Measurements from ENCODE around the gene MAPKAPK3. TPM values are rescaled to one million over a fixed set of nuclear protein-coding genes. Genes with fewer than 3 reads are reported as not detected.
A peak's percentile ranks its signal among the peaks of the same experiment; 100 is the strongest.

Gene MAPKAPK3
- total RNA-seq, 1 experiment from 2014 or later: 40.1 TPM

GRCh38 chr3:50572158-50572557, 44.8 kb upstream of the MAPKAPK3 start:
- H3K27ac Mint-ChIP-seq (ENCODE audit: unreplicated experiment): no peak overlapping the region
- intact Hi-C loops (cut with micrococcal nuclease; ENCODE audit: unreplicated experiment): loop anchor here (1.0 kb wide), 2 partner anchors 42 to 80 kb away; no protein-coding TSS in a partner anchor
- ChIA-PET CTCF (interaction anchor here (1.3 to 3.6 kb wide), 4 partner anchors 30 to 44 kb away, joined by 3 to 27 read pairs (median 8); partner anchors contain the start of gene CISH), POLR2A (no interaction called here)
- H3K27me3 Mint-ChIP-seq (ENCODE audit: insufficient read depth, unreplicated experiment): no peaks in the 10 kb centered on the region
- Histone ChIP-seq H3K9me3 (no peaks in the 10 kb centered on the region), H3K36me3 (ENCODE audit: control insufficient read depth, insufficient read depth, low read length) (peaks cover 1% of the 10 kb centered on the region; the same call in 1 of the 2 replicates), H3K27me3 (replicated peaks; ENCODE audit: control insufficient read depth, insufficient read depth, low read length) (no peaks in the 10 kb centered on the region), H3K4me1 (0 out of 2 replicates have a peak, but pooled peaks cover 5% of the 10 kb centered on the region), H3K4me3 (ENCODE audit: low read depth, low read length) (no peak overlapping the region)
- BruUV-seq (replicated peaks): no TSS peak
- peak; percentile 82 to 87 for TF ChIP-seq CTCF (IDR thresholded peaks at IDR 0.05; ENCODE audit: insufficient read depth in 1 of 2, low read depth in 1 of 2, low read length in 1 of 2, severe bottlenecking in 1 of 2, unreplicated experiment in 1 of 2)
- H3K4me1 Mint-ChIP-seq (ENCODE audit: low read depth, unreplicated experiment): no peaks in the 10 kb centered on the region
- DNase-seq: peak; percentile 57 to 76
- no peak overlapping the region for H3K4me3 Mint-ChIP-seq (ENCODE audit: unreplicated experiment)
- H3K36me3 Mint-ChIP-seq (ENCODE audit: insufficient read depth, unreplicated experiment): peaks cover 17% of the 10 kb centered on the region
- H3K9me3 Mint-ChIP-seq (ENCODE audit: unreplicated experiment): no peaks in the 10 kb centered on the region

GRCh38 chr3:50572801-50573371, 44.1 kb upstream of the MAPKAPK3 start:
- no TSS peak for BruUV-seq (replicated peaks)
- peaks cover 13% of the 10 kb centered on the region for H3K36me3 Mint-ChIP-seq (ENCODE audit: insufficient read depth, unreplicated experiment)
- H3K4me1 Mint-ChIP-seq (ENCODE audit: low read depth, unreplicated experiment): no peaks in the 10 kb centered on the region
- no peak overlapping the region for H3K27ac Mint-ChIP-seq (ENCODE audit: unreplicated experiment)
- Histone ChIP-seq H3K4me3 (ENCODE audit: low read depth, low read length) (no peak overlapping the region), H3K36me3 (ENCODE audit: control insufficient read depth, insufficient read depth, low read length) (peaks cover 2% of the 10 kb centered on the region; the same call in 1 of the 2 replicates), H3K27me3 (replicated peaks; ENCODE audit: control insufficient read depth, insufficient read depth, low read length) (no peaks in the 10 kb centered on the region), H3K9me3 (no peaks in the 10 kb centered on the region), H3K4me1 (0 out of 2 replicates have a peak, but pooled peaks cover 5% of the 10 kb centered on the region)
- no peak for DNase-seq
- ChIA-PET POLR2A (no interaction called here), CTCF (interaction anchor here (1.3 to 2.4 kb wide), 3 partner anchors 31 to 43 kb away, joined by 3 to 12 read pairs (median 4); partner anchors contain the start of gene CISH)
- no peaks in the 10 kb centered on the region for H3K9me3 Mint-ChIP-seq (ENCODE audit: unreplicated experiment)
- H3K27me3 Mint-ChIP-seq (ENCODE audit: insufficient read depth, unreplicated experiment): no peaks in the 10 kb centered on the region
- H3K4me3 Mint-ChIP-seq (ENCODE audit: unreplicated experiment): no peak overlapping the region
- TF ChIP-seq CTCF (IDR thresholded peaks at IDR 0.05; ENCODE audit: insufficient read depth in 1 of 2, low read depth in 1 of 2, low read length in 1 of 2, severe bottlenecking in 1 of 2, unreplicated experiment in 1 of 2): no peak
- intact Hi-C loops (cut with micrococcal nuclease; ENCODE audit: unreplicated experiment): loop anchor here (1.0 kb wide), 2 partner anchors 41 to 79 kb away; no protein-coding TSS in a partner anchor

GRCh38 chr3:50573566-50574443, 43.1 kb upstream of the MAPKAPK3 start:
- Mint-ChIP-seq H3K4me3 (ENCODE audit: unreplicated experiment) (no peak overlapping the region), H3K4me1 (ENCODE audit: low read depth, unreplicated experiment) (no peaks in the 10 kb centered on the region), H3K36me3 (ENCODE audit: insufficient read depth, unreplicated experiment) (peaks cover 10% of the 10 kb centered on the region), H3K27ac (ENCODE audit: unreplicated experiment) (no peak overlapping the region), H3K9me3 (ENCODE audit: unreplicated experiment) (no peaks in the 10 kb centered on the region), H3K27me3 (ENCODE audit: insufficient read depth, unreplicated experiment) (no peaks in the 10 kb centered on the region)
- no peak for TF ChIP-seq CTCF (IDR thresholded peaks at IDR 0.05; ENCODE audit: insufficient read depth in 1 of 2, low read depth in 1 of 2, low read length in 1 of 2, severe bottlenecking in 1 of 2, unreplicated experiment in 1 of 2)
- H3K4me1 ChIP-seq: 0 out of 2 replicates have a peak, but pooled peaks cover 5% of the 10 kb centered on the region
- DNase-seq: no peak
- no peaks in the 10 kb centered on the region for H3K27me3 ChIP-seq (replicated peaks; ENCODE audit: control insufficient read depth, insufficient read depth, low read length)
- H3K4me3 ChIP-seq (ENCODE audit: low read depth, low read length): no peak overlapping the region
- ChIA-PET POLR2A (no interaction called here), CTCF (interaction anchor here (1.7 to 2.4 kb wide), 2 partner anchors 31 to 38 kb away, joined by 3 to 12 read pairs; partner anchors contain the start of gene CISH)
- no TSS peak for BruUV-seq (replicated peaks)
- no peaks in the 10 kb centered on the region for H3K9me3 ChIP-seq
- intact Hi-C loops (cut with micrococcal nuclease; ENCODE audit: unreplicated experiment): no loop called here
- peaks cover 2% of the 10 kb centered on the region; the same call in 1 of the 2 replicates for H3K36me3 ChIP-seq (ENCODE audit: control insufficient read depth, insufficient read depth, low read length)

Data from Caco-2 (cell line).